ENCODE results near the gene PAPOLA. TPM values are rescaled to one million over a fixed set of nuclear protein-coding genes. Genes with fewer than 3 reads are reported as not detected.

The PAPOLA gene
- total RNA-seq, 2 experiments from 2014 or later, result 162 to 181 TPM

- H3K36me3 Mint-ChIP-seq (ENCODE audit: low read depth), result peaks cover 11% of the 10 kb centered on the region
- no peaks in the 10 kb centered on the region for H3K9me3 Mint-ChIP-seq
- H3K4me1 Mint-ChIP-seq (ENCODE audit: low read depth), result peaks cover 4% of the 10 kb centered on the region
- no peak for DNase-seq
- no peak overlapping the region for H3K4me3 Mint-ChIP-seq
- no peak overlapping the region for H3K27ac Mint-ChIP-seq
- CTCF ChIA-PET, result interaction anchor here (0.6 to 1.7 kb wide), 5 partner anchors 9 to 107 kb away, joined by 3 to 5 read pairs (median 4); no protein-coding TSS in a partner anchor
- no peaks in the 10 kb centered on the region for H3K27me3 Mint-ChIP-seq (ENCODE audit: low read depth)
- intact Hi-C loops (cut with micrococcal nuclease), result no loop called here
These were observed 72.0 kb downstream of the PAPOLA start for GRCh38 chr14:96574171-96574632.

GRCh38 chr14:96574633-96575632 lies 72.8 kb downstream of the PAPOLA start:
- H3K27ac Mint-ChIP-seq, result no peak overlapping the region
- H3K36me3 Mint-ChIP-seq (ENCODE audit: low read depth), result peaks cover 9% of the 10 kb centered on the region
- H3K9me3 Mint-ChIP-seq, result no peaks in the 10 kb centered on the region
- no peak overlapping the region for H3K4me3 Mint-ChIP-seq
- H3K4me1 Mint-ChIP-seq (ENCODE audit: low read depth), result peaks cover 4% of the 10 kb centered on the region
- H3K27me3 Mint-ChIP-seq (ENCODE audit: low read depth), result no peaks in the 10 kb centered on the region
- DNase-seq, result no peak
- intact Hi-C loops (cut with micrococcal nuclease), result no loop called here
- CTCF ChIA-PET, result interaction anchor here (0.8 to 1.7 kb wide), 2 partner anchors 12 to 17 kb away, joined by 3 to 5 read pairs; no protein-coding TSS in a partner anchor

GRCh38 chr14:96576359-96576758 lies 74.2 kb downstream of the PAPOLA start:
- Mint-ChIP-seq H3K4me1 (ENCODE audit: low read depth) (peaks cover 4% of the 10 kb centered on the region), H3K9me3 (no peaks in the 10 kb centered on the region), H3K27me3 (ENCODE audit: low read depth) (no peaks in the 10 kb centered on the region), H3K4me3 (no peak overlapping the region), H3K27ac (no peak overlapping the region), H3K36me3 (ENCODE audit: low read depth) (peaks cover 5% of the 10 kb centered on the region)
- CTCF ChIA-PET, result interaction anchor here (1.3 to 1.6 kb wide), 2 partner anchors 10 to 165 kb away, joined by 4 to 6 read pairs; no protein-coding TSS in a partner anchor
- no peak for DNase-seq
- intact Hi-C loops (cut with micrococcal nuclease), result no loop called here

- H3K27ac Mint-ChIP-seq, result no peak overlapping the region
- DNase-seq, result no peak
- peaks cover 4% of the 10 kb centered on the region for H3K4me1 Mint-ChIP-seq (ENCODE audit: low read depth)
- intact Hi-C loops (cut with micrococcal nuclease), result no loop called here
- peaks cover 5% of the 10 kb centered on the region for H3K36me3 Mint-ChIP-seq (ENCODE audit: low read depth)
- no peaks in the 10 kb centered on the region for H3K27me3 Mint-ChIP-seq (ENCODE audit: low read depth)
- CTCF ChIA-PET, result interaction anchor here (1.3 to 1.6 kb wide), 2 partner anchors 10 to 164 kb away, joined by 4 to 6 read pairs; no protein-coding TSS in a partner anchor
- no peak overlapping the region for H3K4me3 Mint-ChIP-seq
- H3K9me3 Mint-ChIP-seq, result no peaks in the 10 kb centered on the region
These were observed 74.8 kb downstream of the PAPOLA start for GRCh38 chr14:96576937-96577336.

- Mint-ChIP-seq H3K4me3 (no peak overlapping the region), H3K4me1 (ENCODE audit: low read depth) (peaks cover 4% of the 10 kb centered on the region), H3K27me3 (ENCODE audit: low read depth) (no peaks in the 10 kb centered on the region), H3K36me3 (ENCODE audit: low read depth) (peaks cover 3% of the 10 kb centered on the region), H3K27ac (no peak overlapping the region), H3K9me3 (no peaks in the 10 kb centered on the region)
- CTCF ChIA-PET, result interaction anchor here (1.6 kb wide), 1 partner anchor 162 kb away, joined by 5 read pairs; no protein-coding TSS in a partner anchor
- DNase-seq, result no peak
- intact Hi-C loops (cut with micrococcal nuclease), result no loop called here
These were observed 76.4 kb downstream of the PAPOLA start for GRCh38 chr14:96578619-96579018.

GRCh38 chr14:96579358-96579757 lies 77.2 kb downstream of the PAPOLA start:
- peaks cover 4% of the 10 kb centered on the region for H3K4me1 Mint-ChIP-seq (ENCODE audit: low read depth)
- no peak for DNase-seq
- H3K27me3 Mint-ChIP-seq (ENCODE audit: low read depth), result no peaks in the 10 kb centered on the region
- no peaks in the 10 kb centered on the region for H3K9me3 Mint-ChIP-seq
- CTCF ChIA-PET, result interaction anchor here (0.6 to 1.6 kb wide), 3 partner anchors 76 to 292 kb away, joined by 3 to 5 read pairs (median 4); no protein-coding TSS in a partner anchor
- intact Hi-C loops (cut with micrococcal nuclease), result no loop called here
- no peak overlapping the region for H3K4me3 Mint-ChIP-seq
- H3K36me3 Mint-ChIP-seq (ENCODE audit: low read depth), result peaks cover 1% of the 10 kb centered on the region
- no peak overlapping the region for H3K27ac Mint-ChIP-seq

GRCh38 chr14:96579855-96580254 lies 77.7 kb downstream of the PAPOLA start:
- Mint-ChIP-seq H3K4me1 (ENCODE audit: low read depth) (peaks cover 4% of the 10 kb centered on the region), H3K27me3 (ENCODE audit: low read depth) (no peaks in the 10 kb centered on the region), H3K27ac (no peak overlapping the region), H3K4me3 (no peak overlapping the region), H3K9me3 (no peaks in the 10 kb centered on the region), H3K36me3 (ENCODE audit: low read depth) (peaks cover 1% of the 10 kb centered on the region)
- CTCF ChIA-PET, result interaction anchor here (0.6 to 1.6 kb wide), 4 partner anchors 13 to 292 kb away, joined by 3 to 5 read pairs (median 3); no protein-coding TSS in a partner anchor
- intact Hi-C loops (cut with micrococcal nuclease), result loop anchor here (5.0 kb wide), 1 partner anchor 97 kb away; no protein-coding TSS in a partner anchor
- no peak for DNase-seq

- no peak overlapping the region for H3K27ac Mint-ChIP-seq
- peaks cover 4% of the 10 kb centered on the region for H3K4me1 Mint-ChIP-seq (ENCODE audit: low read depth)
- no peak for DNase-seq
- CTCF ChIA-PET, result interaction anchor here (1.2 to 1.4 kb wide), 2 partner anchors 14 to 160 kb away, joined by 3 read pairs; no protein-coding TSS in a partner anchor
- peaks cover under 1% of the 10 kb centered on the region for H3K27me3 Mint-ChIP-seq (ENCODE audit: low read depth)
- no peak overlapping the region for H3K4me3 Mint-ChIP-seq
- intact Hi-C loops (cut with micrococcal nuclease), result loop anchor here (5.0 kb wide), 1 partner anchor 97 kb away; no protein-coding TSS in a partner anchor
- H3K9me3 Mint-ChIP-seq, result no peaks in the 10 kb centered on the region
- no peaks in the 10 kb centered on the region for H3K36me3 Mint-ChIP-seq (ENCODE audit: low read depth)
These were observed 78.4 kb downstream of the PAPOLA start for GRCh38 chr14:96580566-96580965.

- H3K27me3 Mint-ChIP-seq (ENCODE audit: low read depth), result peaks cover 5% of the 10 kb centered on the region
- intact Hi-C loops (cut with micrococcal nuclease), result loop anchor here (5.0 kb wide), 1 partner anchor 96 kb away; no protein-coding TSS in a partner anchor
- DNase-seq, result no peak
- no peaks in the 10 kb centered on the region for H3K36me3 Mint-ChIP-seq (ENCODE audit: low read depth)
- no peak overlapping the region for H3K4me3 Mint-ChIP-seq
- H3K4me1 Mint-ChIP-seq (ENCODE audit: low read depth), result peaks cover 3% of the 10 kb centered on the region
- CTCF ChIA-PET, result interaction anchor here (1.2 to 1.4 kb wide), 2 partner anchors 14 to 159 kb away, joined by 3 read pairs; no protein-coding TSS in a partner anchor
- H3K27ac Mint-ChIP-seq, result no peak overlapping the region
- no peaks in the 10 kb centered on the region for H3K9me3 Mint-ChIP-seq
These were observed 78.8 kb downstream of the PAPOLA start for GRCh38 chr14:96581026-96581425.

GRCh38 chr14:96581902-96582301 lies 79.7 kb downstream of the PAPOLA start:
- Mint-ChIP-seq H3K4me1 (ENCODE audit: low read depth) (no peaks in the 10 kb centered on the region), H3K9me3 (no peaks in the 10 kb centered on the region), H3K27me3 (ENCODE audit: low read depth) (peaks cover 5% of the 10 kb centered on the region), H3K36me3 (ENCODE audit: low read depth) (no peaks in the 10 kb centered on the region), H3K4me3 (no peak overlapping the region), H3K27ac (no peak overlapping the region)
- CTCF ChIA-PET, result interaction anchor here (0.6 to 1.4 kb wide), 2 partner anchors 106 to 159 kb away, joined by 3 read pairs; no protein-coding TSS in a partner anchor
- no peak for DNase-seq
- intact Hi-C loops (cut with micrococcal nuclease), result loop anchor here (5.0 kb wide), 1 partner anchor 95 kb away; no protein-coding TSS in a partner anchor

GRCh38 chr14:96582411-96582961 lies 80.3 kb downstream of the PAPOLA start:
- Mint-ChIP-seq H3K27me3 (ENCODE audit: low read depth) (peaks cover 5% of the 10 kb centered on the region), H3K36me3 (ENCODE audit: low read depth) (no peaks in the 10 kb centered on the region), H3K27ac (no peak overlapping the region), H3K4me3 (no peak overlapping the region), H3K4me1 (ENCODE audit: low read depth) (no peaks in the 10 kb centered on the region), H3K9me3 (no peaks in the 10 kb centered on the region)
- intact Hi-C loops (cut with micrococcal nuclease), result loop anchor here (5.0 kb wide), 1 partner anchor 95 kb away; no protein-coding TSS in a partner anchor
- DNase-seq, result no peak
- CTCF ChIA-PET, result interaction anchor here (1.8 kb wide), 1 partner anchor 158 kb away, joined by 12 read pairs; no protein-coding TSS in a partner anchor
